GM19328 (cell line): Measurements from ENCODE around the gene EEF2K.

Experiments used
- ATAC-seq: cut with Tn5 transposase; IDR thresholded peaks from one replicate; pipeline ENCODE4 v1.9.1; 2021; ENCODE audit warnings: mild to moderate bottlenecking, moderate library complexity; ENCODE audit not compliant: unreplicated experiment

The EEF2K gene

DNA sequence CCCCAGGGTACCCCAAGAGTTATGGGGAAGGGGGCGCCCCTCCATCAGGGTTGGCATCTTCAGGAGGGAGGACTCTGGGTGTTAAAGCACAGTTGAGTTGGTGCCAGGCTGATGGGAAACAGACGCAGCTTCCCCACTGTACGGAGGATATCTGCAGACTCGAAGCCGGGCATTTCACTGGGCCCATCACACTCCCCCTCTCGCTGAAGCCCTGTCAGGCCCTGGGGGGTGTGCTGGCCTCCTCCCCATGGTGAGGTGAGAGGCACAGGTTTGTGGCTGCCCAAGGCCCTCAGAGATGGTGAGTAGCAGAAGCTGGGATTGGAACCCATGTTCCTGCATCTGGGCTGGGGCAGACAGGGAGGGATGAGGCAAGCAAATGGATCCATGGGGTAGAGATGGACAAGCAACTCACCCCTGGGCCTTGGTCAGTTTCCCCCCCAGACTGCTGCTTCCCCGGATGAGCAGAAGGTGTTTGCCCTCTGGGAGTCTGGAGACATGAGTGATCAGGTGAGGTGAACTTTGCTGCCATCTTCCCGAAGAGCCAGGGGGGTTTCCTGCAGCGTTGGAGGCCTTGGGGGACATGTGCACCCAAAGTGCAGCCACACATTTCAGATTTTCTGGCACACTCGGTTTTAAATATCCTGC, 122.1 kb downstream of the EEF2K start:
- ATAC-seq: no peak

GRCh38 chr16:22329199-22329695, 123.2 kb downstream of the EEF2K start:
- no peak for ATAC-seq

DNA sequence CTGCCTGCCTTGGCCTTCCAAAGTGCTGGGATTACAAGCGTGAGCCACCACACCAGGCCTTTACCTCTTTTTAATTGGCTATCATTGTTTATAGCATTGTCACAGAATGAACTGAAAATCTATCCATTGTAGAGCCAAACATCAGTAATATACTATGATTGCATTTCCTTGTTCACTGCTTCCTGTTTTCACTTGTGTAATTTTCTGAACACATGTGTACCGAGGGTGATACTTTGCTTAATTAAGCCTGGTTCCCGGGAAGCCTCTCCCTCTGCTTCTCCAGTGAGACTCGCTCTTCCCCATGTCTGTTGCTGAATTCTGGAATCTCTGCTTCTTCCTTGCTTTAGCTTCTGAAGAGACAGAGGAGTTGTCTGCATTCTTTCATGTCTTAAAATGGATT, 124.2 kb downstream of the EEF2K start:
- no peak for ATAC-seq

- no peak for ATAC-seq
Measured at GRCh38 chr16:22333457-22333994, 127.4 kb downstream of the EEF2K start.

DNA sequence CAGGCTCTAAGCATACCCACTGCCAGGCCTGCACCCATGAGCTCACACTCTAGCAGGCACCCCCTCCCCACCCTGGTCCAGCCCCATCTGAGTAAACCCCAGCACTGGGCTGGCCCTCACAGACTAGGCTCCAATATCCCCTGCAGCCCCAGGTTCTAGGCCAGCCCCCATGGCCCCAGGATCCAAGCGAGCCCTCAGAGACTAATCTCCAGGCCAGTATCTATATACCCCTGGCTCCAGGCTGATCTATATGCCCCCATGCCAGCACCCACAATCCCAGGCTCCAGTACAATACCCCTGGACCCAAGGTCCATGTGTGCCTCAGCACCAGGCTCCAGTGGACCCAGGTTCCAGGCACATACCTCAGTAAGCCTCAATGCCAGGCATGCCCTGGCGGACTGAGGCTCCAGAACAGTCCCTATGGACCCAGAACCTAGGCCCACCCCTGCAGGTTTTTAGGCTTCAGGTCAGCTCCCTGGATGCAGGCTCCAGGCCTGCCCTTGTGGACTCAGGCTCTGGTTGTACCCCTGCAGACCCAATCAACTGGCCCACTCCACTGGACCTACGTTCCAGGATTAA, 129.7 kb downstream of the EEF2K start:
- ATAC-seq: no peak

DNA sequence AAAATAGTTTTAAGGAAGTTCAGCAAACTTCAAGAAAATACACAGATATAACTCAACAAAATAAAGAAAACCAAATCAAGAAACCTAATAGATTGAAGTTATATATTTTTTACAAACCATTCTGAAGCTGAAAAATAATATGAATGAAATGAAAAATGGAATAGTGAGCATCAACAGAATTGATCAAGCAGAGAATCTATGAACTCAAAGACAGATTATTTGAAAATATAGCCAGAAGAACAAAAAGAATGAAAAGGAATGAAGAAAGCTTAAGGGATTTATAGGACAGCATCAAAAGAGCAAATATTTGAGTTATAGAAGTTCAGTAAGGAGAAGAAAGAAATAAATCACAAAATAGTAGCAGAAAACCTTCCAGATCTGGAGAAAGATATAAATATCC, 130.5 kb downstream of the EEF2K start:
- no peak for ATAC-seq

- no peak for ATAC-seq
Measured at GRCh38 chr16:22337045-22337444, 131.0 kb downstream of the EEF2K start.

DNA sequence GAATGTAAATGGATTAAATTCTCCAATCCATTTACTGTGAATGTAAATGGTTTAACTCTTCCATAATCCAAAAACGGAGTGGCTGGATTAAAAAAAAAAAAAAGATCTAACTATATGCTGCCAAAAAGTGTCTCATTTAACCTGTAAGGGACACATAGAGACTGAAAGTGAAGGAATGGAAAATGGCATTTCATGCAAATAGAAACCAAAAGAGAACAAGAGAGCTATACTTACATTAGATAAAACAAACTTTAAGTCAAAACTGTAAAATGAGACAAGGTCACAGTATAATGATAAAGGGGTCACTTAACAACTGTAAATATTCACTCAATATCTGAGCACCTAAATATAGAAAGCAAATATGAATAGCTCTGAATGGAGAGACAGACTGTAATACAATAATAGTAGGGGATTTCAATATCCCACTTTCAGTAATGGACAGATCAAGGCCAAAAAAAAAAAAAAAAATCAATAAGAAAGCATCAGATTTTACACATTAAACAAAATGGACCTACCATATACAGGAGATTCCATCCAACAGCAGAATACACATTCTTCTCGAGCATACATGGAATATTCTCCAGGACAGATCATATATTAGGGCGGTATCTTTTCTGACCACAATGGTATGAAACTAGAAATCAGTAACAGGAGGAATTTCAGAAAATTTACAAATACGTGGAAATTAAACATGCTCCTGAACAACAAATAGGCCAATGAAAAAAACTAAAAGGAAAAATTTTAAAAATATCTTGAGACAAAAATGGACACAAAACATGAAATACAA, 132.0 kb downstream of the EEF2K start:
- no peak for ATAC-seq
